NOMO-1 treated with DMSO at 0.1 percent for 48 hours (cell line): ENCODE measurements around the gene TTC28.

Experiments
- DNase-seq: peaks from one replicate; lab custom pipeline; 2025; ENCODE audit not compliant: unreplicated experiment; lab: John Stamatoyannopoulos, UW

Gene TTC28

DNA sequence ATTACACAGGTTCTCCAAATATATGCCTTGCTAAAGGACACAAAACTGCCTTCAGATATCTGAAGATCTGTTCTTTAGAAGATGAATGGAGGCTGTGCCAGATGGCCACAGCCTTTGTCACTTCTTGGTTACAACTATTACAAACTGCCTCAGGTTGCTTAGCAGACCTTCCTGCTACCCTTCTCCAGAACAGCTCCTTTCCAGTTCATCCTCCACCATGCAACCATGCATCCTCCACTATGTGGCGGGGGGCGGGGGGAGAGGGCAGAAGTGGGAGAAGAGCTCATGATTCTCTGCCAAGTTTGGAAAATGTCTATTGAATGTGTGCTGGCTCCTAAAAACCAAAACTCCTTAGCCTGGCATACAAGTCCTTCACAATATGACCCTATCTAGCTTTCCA, 267.5 kb downstream of the TTC28 start:
- DNase-seq, result no peak

DNA sequence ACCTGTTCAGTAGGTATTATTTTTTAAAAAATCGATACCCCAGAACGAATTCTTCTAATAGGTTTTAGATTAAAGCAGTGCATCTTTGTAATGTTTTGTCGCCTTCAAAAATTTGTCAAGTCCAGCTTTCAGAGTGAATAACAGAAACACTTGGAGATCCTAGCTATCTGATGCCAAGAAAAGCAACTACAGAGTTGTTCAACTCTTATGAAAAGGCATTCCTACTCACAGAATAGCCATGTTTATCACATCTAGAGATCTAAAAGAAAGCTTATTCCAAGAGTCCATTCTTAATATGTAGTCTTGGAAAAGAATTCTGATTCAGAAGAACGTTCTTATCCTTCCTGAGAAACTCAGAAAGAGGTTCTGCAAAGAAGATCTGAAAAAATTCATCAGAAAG, 268.5 kb downstream of the TTC28 start:
- DNase-seq, result no peak

DNA sequence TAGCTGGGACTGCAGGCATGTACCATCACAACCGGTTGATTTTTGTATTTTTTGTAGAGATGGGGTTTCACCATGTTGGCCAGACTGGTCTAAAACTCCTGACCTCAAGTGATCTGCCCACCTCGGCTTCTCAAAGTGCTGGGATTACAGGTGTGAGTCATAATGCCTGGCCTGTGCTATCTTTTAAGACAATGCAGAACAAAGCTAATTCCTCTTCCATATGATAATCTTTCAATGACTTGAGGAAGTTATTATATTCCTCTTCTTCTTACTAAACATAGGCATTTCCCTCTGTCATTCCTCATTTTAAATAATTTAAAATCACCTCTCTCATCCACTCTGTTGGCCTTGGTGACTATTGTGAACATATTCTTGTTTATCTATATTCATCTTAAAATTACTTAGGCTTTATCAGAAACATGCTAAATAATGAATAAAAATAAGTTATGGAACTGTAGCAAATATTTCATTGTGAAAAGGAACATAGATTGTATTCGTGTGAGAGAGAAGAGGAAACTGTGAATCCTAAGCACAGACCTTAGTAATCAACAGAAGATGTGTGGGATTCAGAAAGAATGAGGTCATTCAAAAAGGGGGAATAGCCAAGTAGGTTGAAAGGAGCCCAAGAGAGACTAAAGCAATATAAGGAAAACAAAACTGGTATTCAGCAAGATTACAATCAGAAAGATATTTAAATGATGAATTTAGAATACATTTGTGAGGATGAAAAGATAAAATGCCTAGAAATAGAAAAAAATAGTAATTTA, 269.4 kb downstream of the TTC28 start:
- DNase-seq, result no peak

DNA sequence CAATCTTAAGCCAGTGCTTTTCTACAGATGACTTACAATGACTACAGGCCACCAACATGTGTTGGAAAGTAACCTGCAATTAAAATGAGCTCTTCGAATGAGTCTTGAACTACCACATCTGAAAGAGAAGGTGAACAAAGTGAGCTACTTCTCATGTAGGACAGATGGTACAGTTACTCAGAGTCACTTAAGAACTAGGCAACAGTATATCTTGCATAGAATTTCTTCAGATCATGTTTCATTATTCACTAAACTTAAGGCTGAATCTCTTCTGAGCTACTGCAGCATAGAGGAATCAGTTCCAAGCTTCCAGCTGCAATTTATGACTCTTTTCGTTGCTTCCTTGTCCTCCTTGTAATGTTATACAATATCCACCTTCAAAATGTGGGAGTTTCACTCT, 270.9 kb downstream of the TTC28 start:
- no peak for DNase-seq

DNA sequence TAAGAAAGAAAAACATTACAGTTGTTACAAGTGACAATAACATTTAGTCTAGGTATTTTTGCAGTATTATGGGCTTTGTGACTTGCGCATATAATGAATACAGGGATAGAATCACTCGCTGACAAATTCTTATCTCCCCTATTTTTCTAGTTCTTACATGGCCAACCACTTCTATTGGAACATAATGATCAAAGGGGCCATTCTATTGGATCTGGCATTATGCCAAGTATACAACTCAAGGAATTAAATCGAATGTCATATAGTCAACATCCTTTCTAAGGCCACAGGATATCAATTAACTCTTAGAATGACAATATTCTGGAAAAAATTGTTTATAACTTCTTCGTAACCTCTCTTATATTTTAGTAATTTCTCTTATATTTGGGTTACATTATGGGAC, 272.0 kb downstream of the TTC28 start:
- no peak for DNase-seq

DNA sequence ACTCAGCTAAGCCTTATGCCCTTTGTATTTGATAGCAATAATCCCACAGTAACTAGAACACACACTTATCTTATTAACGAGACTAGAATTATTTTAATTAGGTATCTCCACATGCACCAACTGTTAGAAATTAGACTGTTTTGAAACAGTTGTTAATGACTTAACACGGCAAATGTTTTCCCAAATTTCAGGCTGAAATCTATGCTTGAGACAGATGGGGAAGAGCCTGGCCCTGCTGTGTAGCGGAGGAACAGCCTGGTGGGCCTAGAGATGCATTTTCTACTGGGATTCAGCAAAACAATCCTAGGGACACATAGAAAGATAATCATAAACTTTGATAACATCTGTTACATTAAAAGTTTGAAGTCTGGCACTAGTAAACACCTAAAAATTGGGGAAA, 273.4 kb downstream of the TTC28 start:
- DNase-seq, result no peak

DNA sequence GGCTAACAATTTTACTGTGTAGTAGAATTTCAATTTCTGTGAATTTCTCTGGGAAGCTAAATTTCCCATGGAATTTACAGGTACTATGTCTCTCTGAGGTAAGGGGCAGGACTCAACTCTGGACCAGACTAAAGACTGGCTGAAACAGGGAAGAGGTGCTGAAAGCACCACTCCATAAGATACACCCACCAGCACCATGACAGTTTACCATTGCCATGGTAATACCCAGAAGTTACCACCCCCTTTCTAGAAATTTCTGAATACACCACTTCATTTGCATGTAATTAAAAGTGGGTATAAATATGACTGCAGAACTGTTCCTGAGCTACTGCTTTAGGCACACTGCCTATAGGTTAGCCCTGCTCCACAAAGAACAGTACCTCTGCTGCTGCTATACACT, 274.1 kb downstream of the TTC28 start:
- no peak for DNase-seq

DNA sequence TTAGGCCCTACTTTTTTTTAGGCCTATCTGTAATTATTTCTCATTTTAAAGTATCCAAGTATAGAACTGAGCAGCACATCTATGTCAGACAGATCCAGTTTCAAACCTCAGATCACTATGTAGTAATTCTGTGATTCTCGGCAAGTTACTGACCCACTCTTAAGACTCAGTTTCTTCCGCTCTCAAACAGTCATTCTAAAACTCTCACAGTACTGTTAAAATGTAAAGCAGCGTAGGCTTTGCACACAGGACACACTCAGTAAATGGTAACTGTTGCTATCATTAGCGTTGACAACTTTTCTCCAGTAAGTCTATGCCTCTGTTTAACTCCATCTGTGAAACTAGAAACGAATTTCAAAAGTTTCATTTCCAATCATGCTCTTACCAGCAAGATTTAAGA, 277.1 kb downstream of the TTC28 start:
- DNase-seq, result no peak

DNA sequence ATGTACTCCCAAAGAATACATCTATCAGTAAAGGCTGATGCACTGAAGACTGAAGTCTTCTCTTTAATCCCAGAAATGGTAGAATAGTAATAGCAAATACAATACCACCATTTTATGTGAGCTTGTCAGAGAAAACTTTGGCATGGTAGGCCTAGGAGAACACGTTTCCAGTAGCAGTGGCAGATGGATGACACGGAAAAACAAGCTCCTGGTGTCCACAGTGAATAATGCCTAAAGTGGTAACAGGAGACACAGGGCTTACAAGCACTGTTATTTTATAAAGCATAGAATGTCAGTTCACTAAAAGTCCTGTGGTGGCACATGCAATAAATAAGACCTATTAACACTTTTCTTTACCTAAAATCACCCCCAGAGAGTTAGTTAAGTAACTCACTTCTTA, 277.6 kb downstream of the TTC28 start:
- DNase-seq, result no peak

DNA sequence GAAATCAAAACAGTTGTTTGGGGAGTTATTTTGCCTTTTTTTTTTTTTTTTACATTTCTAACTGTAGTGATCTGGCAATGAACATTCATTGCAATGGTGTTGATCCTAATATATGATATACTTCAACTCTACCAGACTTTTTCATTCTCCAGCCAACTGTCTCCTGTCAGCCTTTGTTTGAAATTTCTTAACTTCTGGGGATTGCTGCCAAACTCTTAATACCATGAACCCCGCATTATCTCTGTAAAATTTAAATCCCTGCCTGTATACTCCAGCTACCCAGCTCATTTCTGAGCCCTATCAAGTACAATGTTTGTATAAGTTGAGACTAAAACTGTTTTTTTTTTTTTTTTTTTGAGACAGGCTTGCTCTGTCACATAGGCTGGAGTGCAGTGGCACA, 280.7 kb downstream of the TTC28 start:
- DNase-seq, result no peak

DNA sequence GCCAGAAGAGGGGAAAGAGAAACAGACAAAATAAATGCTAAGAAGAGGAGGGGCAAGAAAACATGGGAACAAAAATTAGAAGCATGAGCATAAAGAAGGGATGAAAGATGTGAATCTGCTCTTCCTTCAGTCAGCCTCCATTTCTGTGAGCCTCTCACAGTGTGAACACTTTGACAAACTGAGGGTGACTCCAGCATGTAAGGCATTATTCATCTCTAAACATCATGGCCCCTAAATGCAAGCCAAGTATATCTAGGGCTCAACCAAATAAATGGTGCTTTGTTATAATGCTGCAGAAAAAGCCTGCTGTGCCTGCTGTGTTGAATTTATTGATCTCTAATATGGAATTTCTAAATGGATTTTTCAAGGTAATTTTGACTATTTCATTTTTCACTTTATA, 281.3 kb downstream of the TTC28 start:
- no peak for DNase-seq

DNA sequence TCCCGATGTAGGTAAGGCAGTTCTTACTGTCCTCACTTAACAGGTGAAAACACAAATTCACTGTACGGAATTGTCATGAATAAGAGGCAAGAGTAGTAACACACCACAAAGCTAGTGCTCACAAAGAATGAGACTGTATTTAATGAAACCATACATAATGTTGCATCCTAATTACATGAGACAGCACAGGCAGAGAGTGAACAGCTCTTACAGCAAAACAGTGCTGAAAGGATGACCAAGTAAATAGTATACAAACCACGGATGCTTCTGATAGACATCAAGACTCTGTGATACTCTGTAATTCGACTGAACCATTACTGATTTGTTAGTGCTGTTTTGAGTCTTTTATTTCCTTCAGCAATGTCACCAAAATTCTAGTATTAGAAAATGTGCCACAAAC, 282.3 kb downstream of the TTC28 start:
- DNase-seq, result no peak

DNA sequence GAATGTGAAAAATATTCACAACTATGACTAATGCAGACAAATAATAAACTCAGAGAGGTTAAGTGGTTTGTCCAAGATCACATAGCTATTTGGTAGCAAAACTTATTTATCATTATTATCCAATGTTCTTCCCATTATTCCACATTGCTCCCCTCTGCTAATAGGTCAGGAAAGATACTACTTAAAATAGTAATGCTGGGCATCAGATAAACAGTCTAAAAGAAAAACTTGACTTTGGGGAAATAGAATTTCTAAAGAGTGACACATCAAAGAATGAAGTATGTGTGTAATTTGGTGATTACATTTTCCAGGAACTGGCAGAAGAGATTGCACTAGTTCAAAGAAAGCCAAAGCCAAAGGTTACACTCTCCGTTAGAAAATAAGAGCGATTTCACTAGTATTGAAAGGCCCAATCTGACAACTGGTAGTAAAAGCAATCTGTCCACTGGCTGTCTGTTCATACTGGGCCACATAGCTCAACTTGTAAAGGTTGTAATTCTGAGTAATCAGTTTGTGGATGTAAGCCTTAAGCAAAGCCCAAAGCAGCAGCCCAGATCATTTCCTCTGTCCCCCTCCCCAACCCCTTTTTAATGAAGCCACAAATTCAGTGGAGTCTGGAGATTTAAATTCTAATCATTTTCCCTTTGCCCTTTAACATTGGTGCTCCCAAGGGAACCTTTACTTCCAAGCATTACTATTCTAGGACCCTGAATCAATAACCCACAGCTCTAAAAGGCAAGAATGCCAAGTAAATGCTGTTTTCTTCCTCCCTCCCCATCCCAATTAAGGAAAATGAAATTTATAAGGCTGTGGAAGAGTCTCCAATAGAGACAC, 283.5 kb downstream of the TTC28 start:
- DNase-seq, result no peak

DNA sequence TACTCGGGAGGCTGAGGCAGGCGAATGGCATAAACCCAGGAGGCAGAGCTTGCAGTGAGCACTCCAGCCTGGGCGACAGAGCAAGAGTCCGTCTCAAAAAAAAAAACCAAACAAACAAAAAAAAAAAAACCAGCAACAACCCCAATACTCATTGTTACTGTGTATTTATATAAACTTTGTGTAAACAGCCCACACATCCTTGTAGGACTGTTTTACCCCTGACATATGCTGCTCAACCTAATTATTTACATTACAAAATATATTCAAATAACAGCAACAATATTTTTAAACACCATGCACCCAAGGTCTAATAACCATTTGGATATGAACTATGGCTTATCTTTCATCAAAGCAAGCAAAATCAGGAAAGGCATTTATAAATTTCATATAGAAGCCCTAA, 284.1 kb downstream of the TTC28 start:
- no peak for DNase-seq

DNA sequence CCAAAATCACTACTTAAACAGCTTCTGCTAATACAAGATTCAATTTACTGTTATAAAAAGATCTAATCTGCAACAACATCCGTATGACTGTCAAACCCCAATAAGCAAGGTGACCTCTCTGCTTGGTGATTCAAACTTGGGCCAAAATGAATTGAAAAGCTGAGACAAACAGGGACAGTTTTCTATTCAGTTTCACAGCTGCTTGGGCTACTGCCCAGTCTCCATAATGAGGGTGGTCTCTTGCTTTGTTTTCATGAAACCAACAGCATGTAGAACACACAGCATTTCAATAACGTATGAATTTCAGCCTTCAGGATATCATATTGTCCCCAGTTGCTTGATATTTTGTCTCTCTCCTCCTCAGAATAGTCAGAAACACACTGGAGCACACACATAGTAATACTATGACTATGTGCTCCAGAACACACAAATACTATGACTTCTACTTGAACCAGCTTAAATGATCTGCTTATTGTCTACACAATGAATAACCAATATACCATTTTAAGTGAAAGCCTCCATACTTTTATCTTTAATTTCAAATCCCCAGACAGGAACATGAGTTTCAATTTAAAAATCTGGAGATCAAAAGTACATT, 285.0 kb downstream of the TTC28 start:
- no peak for DNase-seq

DNA sequence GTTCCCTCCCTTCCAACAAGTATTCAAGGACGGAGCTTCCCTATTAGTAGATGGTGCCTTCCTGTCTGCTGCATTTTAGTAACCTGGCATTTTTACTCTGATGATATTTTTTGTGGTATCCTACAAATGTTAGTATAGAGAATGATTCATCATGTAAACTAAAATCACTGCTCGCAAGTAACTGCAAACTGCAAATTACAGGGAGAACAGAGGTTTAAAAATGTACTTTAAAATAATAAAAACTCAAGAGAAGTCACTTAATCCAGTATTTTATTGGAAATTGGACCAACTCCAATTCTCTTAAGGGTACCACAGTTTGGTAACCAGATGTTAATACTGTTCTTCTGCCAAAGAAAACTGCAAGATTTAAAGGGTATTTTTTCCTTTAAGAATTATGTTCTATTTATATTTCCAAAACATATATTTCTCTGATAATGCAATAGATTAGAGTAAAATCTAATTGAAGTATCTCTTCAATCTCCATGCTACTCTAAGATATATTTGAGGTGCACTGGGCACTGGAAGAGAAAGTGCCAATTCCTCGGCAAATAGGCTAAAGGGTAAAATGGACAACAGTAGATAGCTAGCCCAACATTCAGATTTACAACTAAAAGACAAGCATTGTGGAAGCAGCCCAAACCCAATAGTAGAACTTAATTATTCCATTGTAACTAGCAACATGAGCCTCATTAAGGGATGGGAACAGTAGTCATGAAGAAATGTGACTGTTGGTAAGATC, 298.0 kb downstream of the TTC28 start:
- no peak for DNase-seq

DNA sequence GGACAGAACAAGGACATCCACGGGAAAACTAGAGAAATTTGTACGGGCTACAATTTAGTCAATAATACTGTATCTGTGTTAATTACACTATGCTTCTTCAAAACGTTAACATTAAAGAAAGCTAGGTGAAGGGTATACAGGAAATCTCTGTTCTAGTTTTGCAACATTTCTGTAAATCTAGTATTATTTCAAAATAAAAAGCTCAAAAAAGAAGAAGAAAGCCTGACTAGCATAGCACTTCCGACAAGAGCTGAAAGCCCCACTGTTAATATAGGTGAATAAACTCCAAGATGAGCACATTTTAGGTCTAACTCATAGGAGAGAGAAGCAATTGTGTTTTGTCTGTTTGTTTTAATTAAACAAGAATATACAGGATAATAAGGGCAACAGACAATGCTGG, 299.7 kb downstream of the TTC28 start:
- peak; percentile 56 for DNase-seq

DNA sequence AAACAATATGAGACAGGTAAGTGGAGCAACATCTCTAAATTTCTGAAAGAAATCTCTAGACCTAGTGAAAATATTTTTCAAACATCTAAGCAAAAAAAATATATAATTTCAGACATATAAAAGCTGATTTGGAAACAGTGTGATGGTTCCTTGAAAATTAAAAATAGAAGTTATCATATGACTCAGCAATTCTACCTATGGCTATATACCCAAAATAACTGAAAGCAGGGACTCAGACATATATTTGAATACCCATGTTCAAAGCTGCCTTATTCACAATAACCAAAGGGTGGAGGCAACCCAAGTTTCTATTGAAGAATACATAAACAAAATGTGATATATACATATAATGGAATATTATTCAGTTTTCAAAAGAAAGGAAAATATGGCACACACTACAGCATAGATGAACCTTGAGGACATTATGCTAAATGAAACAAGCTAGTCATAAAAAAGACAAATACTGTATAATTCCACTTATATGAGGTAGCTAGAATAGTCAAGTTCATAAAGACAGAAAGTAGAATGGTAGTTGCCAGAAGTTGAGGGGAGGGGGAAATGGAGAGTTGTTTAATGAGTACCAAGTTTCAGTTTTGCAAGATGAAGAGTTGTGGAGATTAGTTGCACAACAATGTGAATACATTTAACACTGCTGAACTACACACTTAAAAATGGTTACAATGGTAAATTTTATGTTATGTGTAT, 300.4 kb downstream of the TTC28 start:
- peak; percentile 63 for DNase-seq

DNA sequence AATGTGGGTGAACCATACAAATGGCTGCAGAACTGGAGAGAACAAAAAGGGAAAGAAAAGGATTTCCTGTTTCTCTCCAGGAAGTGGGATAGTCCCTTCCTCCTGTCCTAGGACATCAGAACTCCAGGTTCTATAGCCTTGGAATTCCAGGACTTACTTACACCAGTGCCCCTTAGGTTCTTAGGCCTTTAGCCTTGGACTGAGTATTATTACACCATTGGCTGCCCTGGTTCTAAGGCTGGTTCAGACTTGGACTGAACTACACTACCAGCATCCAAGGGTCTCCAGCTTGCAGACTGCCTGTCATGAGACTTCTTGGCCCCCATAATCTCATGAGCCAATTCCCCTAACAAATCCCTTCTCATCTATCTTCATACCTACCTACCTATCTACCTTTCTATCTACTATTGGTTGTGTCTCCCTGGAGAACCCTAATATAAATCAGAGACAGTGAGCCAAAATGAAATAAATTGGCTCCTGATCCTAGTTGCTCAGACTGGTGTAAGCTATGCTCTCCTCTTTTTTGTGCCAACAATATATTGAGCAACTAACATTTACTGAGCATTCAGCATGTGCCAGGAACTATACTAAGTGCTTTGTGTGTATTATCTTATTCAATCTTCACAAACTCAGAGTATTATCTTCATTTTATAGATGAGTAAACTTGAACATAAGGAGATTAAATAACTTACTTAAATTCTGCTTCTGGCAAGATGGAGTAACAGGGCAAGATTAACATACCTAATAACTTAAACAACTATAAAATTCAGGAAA, 303.7 kb downstream of the TTC28 start:
- no peak for DNase-seq

DNA sequence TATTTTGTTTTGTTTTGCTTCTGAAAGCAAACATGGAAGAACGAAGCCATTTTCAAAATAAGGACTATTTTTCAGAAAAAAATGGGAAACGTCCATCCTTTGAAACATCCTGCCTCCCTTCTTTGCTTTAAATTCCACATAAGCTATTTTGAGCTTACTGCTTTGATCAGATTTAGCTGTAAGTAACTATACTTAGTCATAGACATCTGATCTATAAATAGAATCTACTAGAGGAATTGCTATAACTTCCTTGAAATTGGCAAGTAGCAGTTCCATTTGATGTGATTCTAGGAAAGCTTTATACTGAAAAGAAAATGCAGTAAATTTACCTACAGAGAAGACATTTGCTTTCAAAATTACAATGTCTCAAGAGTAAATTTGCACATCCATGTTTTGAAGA, 305.8 kb downstream of the TTC28 start:
- DNase-seq, result peak; percentile 81
